Mesendoderm (in vitro differentiated cells): ENCODE results near the gene CADPS.

Source experiments
- DNase-seq: peaks from one replicate; pipeline ENCODE4 v3.0.0; 2013
- H2AK5ac ChIP-seq: 2 replicates; pipeline ENCODE4 v1.6.1; 2013; ENCODE audit warnings: low read length, inconsistent platforms
- H2BK120ac ChIP-seq: 2 replicates; pipeline ENCODE4 v1.6.1; 2013; ENCODE audit warnings: low read depth, mild to moderate bottlenecking, low read length, moderate library complexity, mixed read lengths
- H2BK15ac ChIP-seq: replicated peaks from 2 replicates; pipeline ENCODE4 v1.6.1; 2013; ENCODE audit warnings: low read depth, mild to moderate bottlenecking, moderate library complexity
- H2BK5ac ChIP-seq: 2 replicates; pipeline ENCODE4 v1.6.1; 2013; ENCODE audit warnings: low read length, inconsistent platforms
- H3K18ac ChIP-seq: 2 replicates; pipeline ENCODE4 v1.6.1; 2013; ENCODE audit warnings: mild to moderate bottlenecking, low read length, mixed read lengths
- H3K23ac ChIP-seq: one replicate; pipeline ENCODE4 v1.6.1; 2013; ENCODE audit warnings: low read length
- H3K27ac ChIP-seq: 2 replicates; pipeline ENCODE4 v1.5.1; 2013; ENCODE audit warnings: low read depth, mild to moderate bottlenecking, inconsistent platforms, low read length, moderate library complexity
- H3K27me3 ChIP-seq: 2 replicates; pipeline ENCODE4 v1.6.1; 2013; ENCODE audit warnings: low read length, control low read depth, mild to moderate bottlenecking, inconsistent platforms; ENCODE audit not compliant: insufficient read depth, poor library complexity
- H3K36me3 ChIP-seq: 2 replicates; pipeline ENCODE4 v1.6.1; 2013; ENCODE audit warnings: low read length, inconsistent platforms; ENCODE audit not compliant: control insufficient read depth, insufficient read depth
- H3K4ac ChIP-seq: one replicate; pipeline ENCODE4 v1.6.1; 2013; ENCODE audit warnings: low read depth, mild to moderate bottlenecking, low read length, moderate library complexity
- H3K4me1 ChIP-seq: 2 replicates; pipeline ENCODE4 v1.6.1; 2013; ENCODE audit warnings: low read depth, low read length, inconsistent platforms; ENCODE audit not compliant: control insufficient read depth
- H3K4me2 ChIP-seq: 2 replicates; pipeline ENCODE4 v1.6.1; 2013; ENCODE audit warnings: low read length
- H3K4me3 ChIP-seq: 2 replicates; pipeline ENCODE4 v1.5.1; 2013; ENCODE audit warnings: mild to moderate bottlenecking, low read length
- H3K56ac ChIP-seq: one replicate; pipeline ENCODE4 v1.6.1; 2013; ENCODE audit warnings: low read length
- H3K79me1 ChIP-seq: 2 replicates; pipeline ENCODE4 v1.6.1; 2013; ENCODE audit warnings: low read length, inconsistent platforms
- H3K79me2 ChIP-seq: 2 replicates; pipeline ENCODE4 v1.6.1; 2013; ENCODE audit warnings: mild to moderate bottlenecking, low read length; ENCODE audit not compliant: control insufficient read depth, insufficient read depth
- H3K9ac ChIP-seq: 2 replicates; pipeline ENCODE4 v1.6.1; 2013; ENCODE audit warnings: low read length, inconsistent platforms
- H4K5ac ChIP-seq: one replicate; pipeline ENCODE4 v1.6.1; 2013; ENCODE audit warnings: low read length
- H4K8ac ChIP-seq: one replicate; pipeline ENCODE4 v1.6.1; 2013; ENCODE audit warnings: low read depth, mild to moderate bottlenecking, control low read depth, low read length, moderate library complexity
- WGBS: extraction: QIAGEN DNeasy Blood & Tissue Kit; methylation state at CpG from one replicate; pipeline ENCODE4 v1.1.7; 2013; ENCODE audit warnings: low lambda C conversion rate, missing lambda C conversion rate; ENCODE audit not compliant: insufficient coverage; ENCODE audit errors: extremely low coverage; 5-methylcytosine and 5-hydroxymethylcytosine counted together

Gene CADPS

GRCh38 chr3:62554264-62554799, 320.9 kb downstream of the CADPS start:
- H3K27ac ChIP-seq, result no peak overlapping the region
- H2AK5ac ChIP-seq, result no peak overlapping the region
- H2BK120ac ChIP-seq, result no peak overlapping the region
- no peaks in the 10 kb centered on the region for H3K79me1 ChIP-seq
- WGBS, result no CpG with 5 or more reads among the region's 3 CpGs
- H3K9ac ChIP-seq, result no peak overlapping the region
- no peak overlapping the region for H3K4me2 ChIP-seq
- no peak overlapping the region for H3K4me3 ChIP-seq
- no peak overlapping the region for H2BK15ac ChIP-seq
- H2BK5ac ChIP-seq, result no peak overlapping the region
- H4K5ac ChIP-seq, result no peak overlapping the region
- H3K56ac ChIP-seq, result no peak overlapping the region
- peak; percentile 50 for DNase-seq
- no peaks in the 10 kb centered on the region for H3K79me2 ChIP-seq
- H3K23ac ChIP-seq, result no peak overlapping the region
- no peak overlapping the region for H3K18ac ChIP-seq
- H4K8ac ChIP-seq, result no peak overlapping the region
- no peak overlapping the region for H3K4ac ChIP-seq
- no peaks in the 10 kb centered on the region for H3K27me3 ChIP-seq
- no peaks in the 10 kb centered on the region for H3K36me3 ChIP-seq
- H3K4me1 ChIP-seq, result no peaks in the 10 kb centered on the region

GRCh38 chr3:62553811-62554210, 321.4 kb downstream of the CADPS start:
- WGBS, result no CpG with 5 or more reads among the region's 4 CpGs
- no peak overlapping the region for H2BK120ac ChIP-seq
- no peak overlapping the region for H3K27ac ChIP-seq
- no peak overlapping the region for H4K5ac ChIP-seq
- no peak overlapping the region for H2BK15ac ChIP-seq
- H3K9ac ChIP-seq, result no peak overlapping the region
- H3K4me2 ChIP-seq, result no peak overlapping the region
- H3K23ac ChIP-seq, result no peak overlapping the region
- H3K4me1 ChIP-seq, result no peaks in the 10 kb centered on the region
- no peaks in the 10 kb centered on the region for H3K79me2 ChIP-seq
- DNase-seq, result no peak
- no peaks in the 10 kb centered on the region for H3K36me3 ChIP-seq
- H3K79me1 ChIP-seq, result no peaks in the 10 kb centered on the region
- no peak overlapping the region for H3K56ac ChIP-seq
- H3K4me3 ChIP-seq, result no peak overlapping the region
- H4K8ac ChIP-seq, result no peak overlapping the region
- H3K18ac ChIP-seq, result no peak overlapping the region
- no peak overlapping the region for H2BK5ac ChIP-seq
- H3K27me3 ChIP-seq, result no peaks in the 10 kb centered on the region
- no peak overlapping the region for H2AK5ac ChIP-seq
- no peak overlapping the region for H3K4ac ChIP-seq

GRCh38 chr3:62551556-62551955, 323.7 kb downstream of the CADPS start:
- no peak overlapping the region for H3K56ac ChIP-seq
- no peak overlapping the region for H3K18ac ChIP-seq
- no peak overlapping the region for H3K4me3 ChIP-seq
- H2BK5ac ChIP-seq, result no peak overlapping the region
- no peak overlapping the region for H4K8ac ChIP-seq
- no peak overlapping the region for H4K5ac ChIP-seq
- no CpG with 5 or more reads among the region's 2 CpGs for WGBS
- no peak overlapping the region for H3K27ac ChIP-seq
- H3K27me3 ChIP-seq, result no peaks in the 10 kb centered on the region
- H3K23ac ChIP-seq, result no peak overlapping the region
- no peak overlapping the region for H2BK120ac ChIP-seq
- H3K9ac ChIP-seq, result no peak overlapping the region
- no peak overlapping the region for H3K4me2 ChIP-seq
- DNase-seq, result no peak
- H3K36me3 ChIP-seq, result no peaks in the 10 kb centered on the region
- H3K4me1 ChIP-seq, result no peaks in the 10 kb centered on the region
- H3K79me2 ChIP-seq, result no peaks in the 10 kb centered on the region
- H3K4ac ChIP-seq, result no peak overlapping the region
- H2AK5ac ChIP-seq, result no peak overlapping the region
- H2BK15ac ChIP-seq, result no peak overlapping the region
- H3K79me1 ChIP-seq, result no peaks in the 10 kb centered on the region

- Histone ChIP-seq H3K27ac (no peak overlapping the region), H3K36me3 (no peaks in the 10 kb centered on the region), H3K79me2 (no peaks in the 10 kb centered on the region), H3K4me1 (no peaks in the 10 kb centered on the region), H2BK120ac (no peak overlapping the region), H2AK5ac (no peak overlapping the region), H3K27me3 (no peaks in the 10 kb centered on the region), H4K8ac (no peak overlapping the region), H4K5ac (no peak overlapping the region), H3K56ac (no peak overlapping the region), H3K23ac (no peak overlapping the region), H2BK5ac (no peak overlapping the region), H3K79me1 (no peaks in the 10 kb centered on the region), H2BK15ac (no peak overlapping the region), H3K18ac (no peak overlapping the region), H3K9ac (no peak overlapping the region), H3K4me2 (no peak overlapping the region), H3K4me3 (no peak overlapping the region), H3K4ac (no peak overlapping the region)
- 100% methylated on average over 1 of the region's 5 CpGs for WGBS
- no peak for DNase-seq
Observed at GRCh38 chr3:62550439-62550838, 324.8 kb downstream of the CADPS start.

GRCh38 chr3:62548528-62549205, 326.5 kb downstream of the CADPS start:
- no CpG with 5 or more reads among the region's 2 CpGs for WGBS

GRCh38 chr3:62546266-62546665, 328.9 kb downstream of the CADPS start:
- H3K9ac ChIP-seq, result no peak overlapping the region
- H3K27ac ChIP-seq, result no peak overlapping the region
- H3K23ac ChIP-seq, result no peak overlapping the region
- H4K5ac ChIP-seq, result no peak overlapping the region
- H3K56ac ChIP-seq, result no peak overlapping the region
- H3K79me2 ChIP-seq, result no peaks in the 10 kb centered on the region
- no peak overlapping the region for H2BK5ac ChIP-seq
- DNase-seq, result no peak
- H3K4me3 ChIP-seq, result no peak overlapping the region
- no peak overlapping the region for H2BK15ac ChIP-seq
- H3K36me3 ChIP-seq, result no peaks in the 10 kb centered on the region
- no CpG with 5 or more reads among the region's 7 CpGs for WGBS
- H2AK5ac ChIP-seq, result no peak overlapping the region
- no peak overlapping the region for H3K18ac ChIP-seq
- no peak overlapping the region for H3K4me2 ChIP-seq
- no peaks in the 10 kb centered on the region for H3K4me1 ChIP-seq
- no peak overlapping the region for H2BK120ac ChIP-seq
- no peak overlapping the region for H4K8ac ChIP-seq
- no peaks in the 10 kb centered on the region for H3K27me3 ChIP-seq
- H3K79me1 ChIP-seq, result no peaks in the 10 kb centered on the region
- no peak overlapping the region for H3K4ac ChIP-seq

More at GRCh38 chr3:62548528-62549205, 326.5 kb downstream of the CADPS start:
- Histone ChIP-seq H3K9ac (no peak overlapping the region), H3K27me3 (no peaks in the 10 kb centered on the region), H3K79me1 (no peaks in the 10 kb centered on the region), H3K18ac (no peak overlapping the region), H3K4me2 (no peak overlapping the region), H4K5ac (no peak overlapping the region), H3K4me3 (no peak overlapping the region), H2BK120ac (no peak overlapping the region), H3K4me1 (no peaks in the 10 kb centered on the region), H3K56ac (no peak overlapping the region), H3K79me2 (no peaks in the 10 kb centered on the region), H3K23ac (no peak overlapping the region), H3K27ac (no peak overlapping the region), H4K8ac (no peak overlapping the region), H2BK5ac (no peak overlapping the region), H3K4ac (no peak overlapping the region), H2AK5ac (no peak overlapping the region), H3K36me3 (no peaks in the 10 kb centered on the region), H2BK15ac (no peak overlapping the region)
- DNase-seq, result no peak
